Central memory CD4-positive, alpha-beta T cell (primary cell): ENCODE measurements around the gene FAM131C.
A peak's percentile ranks its signal among the peaks of the same experiment; 100 is the strongest.

Experiments
- DNase-seq: peaks from one replicate; pipeline ENCODE4 v3.0.0; 2022

Gene FAM131C

GRCh38 chr1:16014509-16015482 lies 58.7 kb downstream of the FAM131C start:
- DNase-seq: no peak

GRCh38 chr1:16013908-16014258 lies 59.6 kb downstream of the FAM131C start:
- DNase-seq: no peak

DNA sequence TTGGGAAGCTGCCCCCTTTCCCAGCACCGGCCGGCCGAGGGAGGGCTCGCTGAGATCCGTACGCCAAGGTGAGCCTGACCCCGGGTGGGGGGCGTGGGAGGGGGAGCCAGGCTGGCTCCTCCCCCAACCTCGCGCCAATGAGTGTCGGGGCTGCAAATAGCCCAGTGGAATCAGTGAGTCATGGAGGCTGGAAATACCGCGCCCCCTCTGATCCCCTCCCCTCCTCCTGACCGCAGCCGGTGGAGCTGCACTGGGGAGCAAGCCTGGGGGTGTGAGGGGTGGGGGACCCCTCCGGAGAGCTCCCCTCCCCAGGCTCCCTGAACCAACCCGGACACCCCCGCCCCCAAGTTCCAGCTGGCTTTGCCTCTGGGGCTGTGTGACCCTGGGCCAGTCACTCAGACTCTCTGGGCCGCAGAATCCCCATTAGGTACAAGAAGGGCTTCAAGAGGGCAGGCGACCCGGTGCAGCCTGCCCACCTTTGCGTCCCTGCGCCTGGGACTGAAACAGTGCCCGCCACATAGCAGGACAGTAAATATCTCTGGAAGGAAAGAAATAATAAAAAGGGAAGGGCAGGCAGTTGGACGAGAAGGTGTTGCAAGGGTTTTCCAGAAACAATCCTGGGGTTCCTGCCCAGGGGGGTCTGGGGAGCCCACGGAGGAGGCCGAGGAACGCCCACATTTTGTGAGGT lies 60.1 kb downstream of the FAM131C start:
- DNase-seq: no peak

GRCh38 chr1:16012590-16013219 lies 60.7 kb downstream of the FAM131C start:
- no peak for DNase-seq

- no peak for DNase-seq
Observed at GRCh38 chr1:16011936-16012589, 61.4 kb downstream of the FAM131C start.

- no peak for DNase-seq
Observed at GRCh38 chr1:16010837-16011236, 62.6 kb downstream of the FAM131C start.

DNA sequence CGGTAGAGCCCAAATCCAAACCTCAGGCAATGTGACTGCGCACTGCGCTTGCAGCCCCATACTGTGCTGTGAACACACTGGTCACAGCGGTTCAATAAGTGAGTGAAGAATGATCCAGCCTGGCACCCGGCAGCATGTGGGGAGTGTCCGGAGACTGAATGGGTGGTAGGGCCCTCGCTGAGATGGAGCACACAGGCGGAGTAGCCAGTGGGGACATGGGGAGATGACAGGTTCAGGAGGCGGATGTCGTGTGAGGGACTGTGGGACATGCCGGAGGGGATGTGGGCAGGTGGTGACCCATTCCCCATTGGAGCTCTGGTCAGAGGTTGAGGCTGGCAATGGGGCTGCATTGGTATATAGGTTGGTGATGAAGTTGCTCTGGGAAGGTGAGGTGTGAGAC lies 63.8 kb downstream of the FAM131C start:
- DNase-seq: no peak

GRCh38 chr1:16009030-16009460 lies 64.4 kb downstream of the FAM131C start:
- DNase-seq: peak; percentile 48
